Sigmoid colon (tissue), 4 donors: ENCODE results near the gene ITGAD.

Source experiments
- EP300 ChIP-seq, 4 donors: sonication (generic); formaldehyde crosslinking; IDR thresholded peaks; one replicate each; pipeline ENCODE4 v1.6.1; 2017; ENCODE audit warnings: antibody characterized with exemption in 4 of 4
- POLR2A ChIP-seq, 2 donors: fragments of 450-650 bp; IDR thresholded peaks; one replicate each; pipeline ENCODE4 v1.6.1; 2016; ENCODE audit warnings: antibody characterized with exemption in 2 of 2, mild to moderate bottlenecking in 2 of 2, moderate library complexity in 2 of 2
- POLR2AphosphoS5 ChIP-seq, 4 donors: sonication (generic); formaldehyde crosslinking; IDR thresholded peaks; one replicate each; pipeline ENCODE4 v1.6.1; 2017; ENCODE audit warnings: antibody characterized with exemption in 4 of 4
- TF ChIP-seq, protein P1 (sequence below), 4 experiments: fragments of 450-650 bp in 3 of 4; fragments of 200-600 bp in 1 of 4; IDR thresholded peaks; one replicate each; pipeline ENCODE4 v1.5.1; 2016 to 2019; ENCODE audit warnings: antibody characterized with exemption in 4 of 4, mild to moderate bottlenecking in 3 of 4, moderate library complexity in 2 of 4

DNA sequence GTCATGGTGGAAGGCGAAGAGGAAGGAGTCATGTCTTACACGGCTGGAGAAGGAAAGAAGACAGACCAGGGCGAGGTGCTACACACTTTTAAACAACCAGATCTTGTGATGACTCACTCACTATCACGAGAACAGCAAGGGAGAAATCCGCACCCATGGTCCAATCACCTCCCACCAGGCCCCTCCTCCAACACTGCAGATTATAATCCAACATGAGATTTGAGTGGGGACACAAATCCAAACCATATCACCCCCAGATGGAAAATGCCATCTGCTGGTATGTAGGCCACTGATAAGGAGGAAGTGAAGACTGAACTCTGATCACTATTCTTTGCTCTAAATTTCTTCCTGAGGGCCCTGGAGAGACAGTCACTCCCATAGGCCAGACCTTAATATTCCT lies 45.7 kb upstream of the ITGAD start:
- TF ChIP-seq, protein P1, sequence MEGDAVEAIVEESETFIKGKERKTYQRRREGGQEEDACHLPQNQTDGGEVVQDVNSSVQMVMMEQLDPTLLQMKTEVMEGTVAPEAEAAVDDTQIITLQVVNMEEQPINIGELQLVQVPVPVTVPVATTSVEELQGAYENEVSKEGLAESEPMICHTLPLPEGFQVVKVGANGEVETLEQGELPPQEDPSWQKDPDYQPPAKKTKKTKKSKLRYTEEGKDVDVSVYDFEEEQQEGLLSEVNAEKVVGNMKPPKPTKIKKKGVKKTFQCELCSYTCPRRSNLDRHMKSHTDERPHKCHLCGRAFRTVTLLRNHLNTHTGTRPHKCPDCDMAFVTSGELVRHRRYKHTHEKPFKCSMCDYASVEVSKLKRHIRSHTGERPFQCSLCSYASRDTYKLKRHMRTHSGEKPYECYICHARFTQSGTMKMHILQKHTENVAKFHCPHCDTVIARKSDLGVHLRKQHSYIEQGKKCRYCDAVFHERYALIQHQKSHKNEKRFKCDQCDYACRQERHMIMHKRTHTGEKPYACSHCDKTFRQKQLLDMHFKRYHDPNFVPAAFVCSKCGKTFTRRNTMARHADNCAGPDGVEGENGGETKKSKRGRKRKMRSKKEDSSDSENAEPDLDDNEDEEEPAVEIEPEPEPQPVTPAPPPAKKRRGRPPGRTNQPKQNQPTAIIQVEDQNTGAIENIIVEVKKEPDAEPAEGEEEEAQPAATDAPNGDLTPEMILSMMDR (IDR thresholded peaks at IDR 0.05) = no peak
- TF ChIP-seq POLR2A (IDR thresholded peaks at IDR 0.05) (no peak), EP300 (IDR thresholded peaks at IDR 0.05) (no peak), POLR2AphosphoS5 (IDR thresholded peaks at IDR 0.05) (no peak)
